SK-N-MC (cell line): ENCODE measurements around the gene R3HCC1L.

Experiments
- DNase-seq: peaks from one replicate; pipeline ENCODE4 v3.0.0-alpha.2; 2011; ENCODE audit warnings: low read depth, low spot score
- H3K27ac ChIP-seq: fragments of 200-600 bp; sonication (generic); 2 replicates; pipeline ENCODE4 v1.5.1; 2016; ENCODE audit warnings: mixed run types
- H3K36me3 ChIP-seq: fragments of 200-600 bp; sonication (generic); 2 replicates; pipeline ENCODE4 v1.6.1; 2017; ENCODE audit warnings: antibody characterized with exemption, low read length, mixed read lengths; ENCODE audit not compliant: insufficient read depth
- H3K4me3 ChIP-seq: fragments of 200-600 bp; sonication (generic); 2 replicates; pipeline ENCODE4 v1.5.1; 2016
- H3K9ac ChIP-seq: fragments of 200-600 bp; sonication (generic); 2 replicates; pipeline ENCODE4 v1.8.0; 2017; ENCODE audit warnings: mixed run types, mixed read lengths; ENCODE audit not compliant: insufficient read length
- H3K9me3 ChIP-seq: fragments of 200-600 bp; sonication (generic); 2 replicates; pipeline ENCODE4 v1.6.1; 2017; ENCODE audit warnings: low read depth, mild to moderate bottlenecking, antibody characterized with exemption, low read length, moderate library complexity, mixed read lengths
- EZH2 ChIP-seq: fragments of 200-600 bp; sonication (generic); IDR thresholded peaks from one replicate; pipeline ENCODE4 v1.6.1; 2017; ENCODE audit warnings: antibody characterized with exemption
- FOXP2 ChIP-seq: optimal IDR thresholded peaks from 2 replicates; pipeline ENCODE3; 2011; ENCODE audit warnings: mild to moderate bottlenecking, moderate library complexity; ENCODE audit not compliant: insufficient read depth; ENCODE audit errors: extremely low read length, control extremely low read depth
- POLR2AphosphoS5 ChIP-seq: IDR thresholded peaks from 2 replicates; pipeline ENCODE4 v1.6.1; 2012; ENCODE audit warnings: mild to moderate bottlenecking, low read depth, low read length, borderline replicate concordance

R3HCC1L gene

GRCh38 chr10:98273057-98273850 lies 138.8 kb downstream of the R3HCC1L start:
- Histone ChIP-seq H3K9me3 (no peaks in the 10 kb centered on the region), H3K4me3 (no peak overlapping the region), H3K36me3 (no peaks in the 10 kb centered on the region), H3K9ac (no peak overlapping the region), H3K27ac (no peak overlapping the region)
- TF ChIP-seq POLR2AphosphoS5 (no peak), FOXP2 (no peak), EZH2 (no peak)
- no peak for DNase-seq

- H3K9me3 ChIP-seq, result no peaks in the 10 kb centered on the region
- TF ChIP-seq FOXP2 (no peak), EZH2 (no peak), POLR2AphosphoS5 (no peak)
- H3K9ac ChIP-seq, result no peak overlapping the region
- H3K36me3 ChIP-seq, result no peaks in the 10 kb centered on the region
- no peak overlapping the region for H3K4me3 ChIP-seq
- H3K27ac ChIP-seq, result no peak overlapping the region
- no peak for DNase-seq
These were observed 140.1 kb downstream of the R3HCC1L start for GRCh38 chr10:98274562-98274961.

GRCh38 chr10:98276311-98276710 lies 141.9 kb downstream of the R3HCC1L start:
- H3K9me3 ChIP-seq, result no peaks in the 10 kb centered on the region
- no peak overlapping the region for H3K27ac ChIP-seq
- TF ChIP-seq POLR2AphosphoS5, result no peak
- no peak for TF ChIP-seq EZH2
- no peak for TF ChIP-seq FOXP2
- no peaks in the 10 kb centered on the region for H3K36me3 ChIP-seq
- no peak for DNase-seq
- no peak overlapping the region for H3K9ac ChIP-seq
- no peak overlapping the region for H3K4me3 ChIP-seq

- Histone ChIP-seq H3K9me3 (no peaks in the 10 kb centered on the region), H3K36me3 (no peaks in the 10 kb centered on the region), H3K27ac (no peak overlapping the region), H3K9ac (no peak overlapping the region), H3K4me3 (no peak overlapping the region)
- DNase-seq, result no peak
- TF ChIP-seq FOXP2, result no peak
- no peak for TF ChIP-seq POLR2AphosphoS5
- no peak for TF ChIP-seq EZH2
These were observed 151.0 kb downstream of the R3HCC1L start for GRCh38 chr10:98285416-98285815.

DNA sequence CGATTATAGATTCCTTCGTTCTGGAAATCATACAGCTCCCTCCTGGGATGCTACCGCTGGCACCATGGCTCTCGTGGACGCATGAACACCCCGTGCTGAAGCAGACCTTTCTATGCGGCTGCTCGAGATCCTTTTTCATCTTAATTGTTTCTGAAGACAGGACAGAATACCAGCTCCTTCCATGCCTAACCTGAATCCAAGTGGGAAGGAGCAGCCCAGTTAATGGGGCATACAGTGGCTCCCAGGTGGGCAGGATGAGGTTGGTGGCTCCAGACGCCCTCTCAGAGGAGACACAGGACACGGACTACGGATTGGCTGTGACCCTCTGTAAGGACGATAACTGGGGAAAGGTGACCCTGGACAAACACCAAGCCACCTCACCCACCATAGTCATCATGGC lies 152.0 kb downstream of the R3HCC1L start:
- TF ChIP-seq EZH2 (no peak), FOXP2 (no peak), POLR2AphosphoS5 (no peak)
- Histone ChIP-seq H3K27ac (no peak overlapping the region), H3K9me3 (no peaks in the 10 kb centered on the region), H3K36me3 (no peaks in the 10 kb centered on the region), H3K9ac (no peak overlapping the region), H3K4me3 (no peak overlapping the region)
- DNase-seq, result no peak

DNA sequence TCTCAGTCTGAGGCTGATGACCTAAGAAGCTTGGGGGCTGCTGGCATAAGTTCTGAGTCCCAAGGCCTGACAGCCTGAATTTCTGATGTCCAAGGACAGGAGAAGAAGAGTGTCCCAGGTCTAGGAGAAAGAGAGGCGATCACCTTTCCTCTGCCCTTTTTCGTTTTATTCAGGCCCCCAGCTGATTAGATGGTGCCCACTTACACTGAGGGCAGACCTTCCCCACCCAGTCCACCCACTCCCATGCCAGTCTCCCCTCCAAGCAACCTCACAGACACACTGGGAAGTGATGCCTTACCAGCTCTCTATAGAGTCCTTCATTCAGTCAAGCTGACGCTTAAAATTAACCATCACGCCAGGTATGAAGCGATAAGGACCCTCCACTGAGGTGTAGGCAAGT lies 152.9 kb downstream of the R3HCC1L start:
- no peak for DNase-seq
- Histone ChIP-seq H3K27ac (no peak overlapping the region), H3K9ac (no peak overlapping the region), H3K9me3 (no peaks in the 10 kb centered on the region), H3K36me3 (no peaks in the 10 kb centered on the region), H3K4me3 (no peak overlapping the region)
- TF ChIP-seq POLR2AphosphoS5 (no peak), FOXP2 (no peak), EZH2 (no peak)

DNA sequence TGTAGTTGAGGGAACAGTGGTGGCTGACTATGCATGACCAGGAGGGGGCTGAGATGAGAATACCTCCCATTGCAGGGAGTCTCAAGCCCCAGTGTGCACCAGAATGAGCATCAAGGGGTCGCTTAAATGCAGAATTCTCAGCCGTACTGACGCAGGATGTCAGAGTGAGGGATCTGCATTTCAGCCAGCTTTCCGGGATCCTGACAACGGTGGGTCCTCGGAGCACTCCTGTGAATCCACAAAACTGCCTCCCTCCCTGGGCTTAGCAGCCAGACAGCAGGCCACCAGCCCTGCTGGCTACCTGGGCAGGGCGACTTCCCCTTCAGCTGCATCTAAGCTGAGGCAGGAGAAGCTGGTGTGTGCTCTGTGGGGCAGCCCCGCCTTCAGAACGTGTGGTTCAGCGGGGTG lies 155.3 kb downstream of the R3HCC1L start:
- no peak overlapping the region for H3K27ac ChIP-seq
- DNase-seq, result no peak
- no peak overlapping the region for H3K4me3 ChIP-seq
- TF ChIP-seq POLR2AphosphoS5, result no peak
- no peak for TF ChIP-seq FOXP2
- TF ChIP-seq EZH2, result no peak
- no peaks in the 10 kb centered on the region for H3K9me3 ChIP-seq
- no peak overlapping the region for H3K9ac ChIP-seq
- H3K36me3 ChIP-seq, result no peaks in the 10 kb centered on the region

GRCh38 chr10:98292971-98293370 lies 158.5 kb downstream of the R3HCC1L start:
- no peak overlapping the region for H3K27ac ChIP-seq

GRCh38 chr10:98293550-98294269 lies 159.3 kb downstream of the R3HCC1L start:
- Histone ChIP-seq H3K9me3 (no peaks in the 10 kb centered on the region), H3K36me3 (no peaks in the 10 kb centered on the region), H3K27ac (no peak overlapping the region), H3K9ac (no peak overlapping the region), H3K4me3 (no peak overlapping the region)
- DNase-seq, result no peak
- no peak for TF ChIP-seq FOXP2
- no peak for TF ChIP-seq EZH2
- TF ChIP-seq POLR2AphosphoS5, result no peak

More at GRCh38 chr10:98292971-98293370, 158.5 kb downstream of the R3HCC1L start:
- Histone ChIP-seq H3K9ac (no peak overlapping the region), H3K9me3 (no peaks in the 10 kb centered on the region), H3K4me3 (no peak overlapping the region), H3K36me3 (no peaks in the 10 kb centered on the region)
- TF ChIP-seq POLR2AphosphoS5 (no peak), EZH2 (no peak), FOXP2 (no peak)
- DNase-seq, result no peak
